Central memory CD4-positive, alpha-beta T cell (primary cell): Measurements from ENCODE around the gene ZNF670.
"Not testable (repeated sequence)": the region's sequence is repeated elsewhere in the genome, so short reads cannot be mapped to it uniquely, and the experiment has no call there.

ENCODE experiments used
- DNase-seq: peaks from one replicate; pipeline ENCODE4 v3.0.0; 2022

Gene ZNF670

DNA sequence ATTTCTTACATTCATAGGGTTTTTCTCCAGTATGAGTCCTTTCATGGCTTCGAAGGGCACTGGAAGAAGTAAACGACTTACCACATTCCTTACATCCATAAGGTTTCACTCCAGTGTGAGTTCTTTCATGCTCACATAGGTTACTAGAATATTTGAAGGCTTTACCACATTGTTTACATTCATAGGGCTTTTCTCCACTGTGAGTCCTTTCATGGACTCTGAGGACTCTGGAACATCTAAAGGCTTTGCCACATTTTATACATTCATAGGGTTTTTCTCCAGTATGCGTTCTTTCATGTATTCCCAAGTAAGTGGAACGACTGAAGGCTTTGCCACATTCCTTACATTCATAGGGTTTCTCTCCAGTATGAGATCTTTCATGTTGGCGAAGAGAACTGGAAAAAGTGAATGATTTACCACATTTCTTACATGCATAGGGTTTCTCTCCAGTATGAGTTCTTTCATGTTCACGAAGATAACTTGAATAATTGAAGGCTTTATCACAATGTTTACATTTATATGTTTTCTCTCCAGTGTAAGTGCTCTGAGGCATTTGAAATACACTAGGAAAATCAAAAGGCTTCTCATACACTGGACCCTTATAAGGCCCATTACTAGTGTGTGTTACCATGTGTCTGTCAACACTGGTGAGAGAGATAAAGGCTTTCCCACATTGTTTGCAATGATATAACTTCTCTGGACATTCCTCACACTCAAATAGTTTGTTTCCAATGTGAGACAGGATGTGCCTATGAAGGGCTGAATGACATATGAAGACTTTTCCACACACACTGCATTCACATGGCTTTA lies 40.9 kb downstream of the ZNF670 start:
- no peak for DNase-seq

DNA sequence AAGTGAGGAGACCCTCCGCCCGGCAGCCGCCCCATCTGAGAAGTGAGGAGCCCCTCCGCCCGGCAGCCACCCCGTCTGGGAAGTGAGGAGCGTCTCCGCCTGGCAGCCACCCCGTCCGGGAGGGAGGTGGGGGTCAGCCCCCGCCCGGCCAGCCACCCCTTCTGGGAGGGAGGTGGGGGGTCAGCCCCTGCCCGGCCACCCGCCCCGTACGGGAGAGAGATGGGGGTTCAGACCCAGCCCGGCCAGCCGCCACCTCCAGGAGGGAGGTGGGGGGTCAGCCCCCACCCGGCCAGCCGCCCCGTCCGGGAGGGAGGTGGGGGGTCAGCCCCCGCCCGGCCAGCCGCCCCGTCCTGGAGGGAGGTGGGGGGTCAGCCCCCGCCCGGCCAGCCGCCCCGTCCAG lies 46.3 kb downstream of the ZNF670 start:
- not testable (repeated sequence) for DNase-seq
